Bronchial epithelial cell (primary cell): ENCODE measurements around the gene PKD2L1. TPM values are rescaled to one million over a fixed set of nuclear protein-coding genes. Genes with fewer than 3 reads are reported as not detected.

ENCODE experiments used
- DNase-seq: peaks from one replicate; pipeline ENCODE4 v3.0.0-alpha.2; 2010; ENCODE audit warnings: low read depth
- FAIRE-seq: peaks from 2 replicates; lab custom pipeline; 2011; peaks lifted over from hg19 to GRCh38; lab: Jason Lieb, UNC
- H3K27me3 ChIP-seq: 2 replicates; pipeline ENCODE4 v1.5.1; 2011; ENCODE audit warnings: low read length; ENCODE audit not compliant: control insufficient read depth, insufficient read depth
- H3K36me3 ChIP-seq: 2 replicates; pipeline ENCODE4 v1.5.1; 2011; ENCODE audit warnings: low read length; ENCODE audit not compliant: control insufficient read depth, insufficient read depth
- H3K4me3 ChIP-seq: 2 replicates; pipeline ENCODE4 v1.5.1; 2011; ENCODE audit warnings: mild to moderate bottlenecking, low read depth, low read length, control low read depth
- CTCF ChIP-seq: IDR thresholded peaks from 2 replicates; pipeline ENCODE4 v1.5.1; 2011; ENCODE audit warnings: mild to moderate bottlenecking, moderate library complexity, low read length, control low read depth, inconsistent platforms; ENCODE audit not compliant: insufficient read depth, severe bottlenecking
- total RNA-seq: library from RNA; depleted of rRNA; stranded (reverse); fragments of >200 nt; gene quantifications from 2 replicates; pipeline ENCODE4 v1.2.1, GENCODE V29; 2014

The PKD2L1 gene
- total RNA-seq, 1 donor from 2014 or later, result not detected

- no peak for TF ChIP-seq CTCF
- Histone ChIP-seq H3K4me3 (no peak overlapping the region), H3K36me3 (peaks cover 11% of the 10 kb centered on the region), H3K27me3 (no peaks in the 10 kb centered on the region)
- no peak for FAIRE-seq
- DNase-seq, result no peak
Measured at GRCh38 chr10:100248820-100249219, 81.2 kb downstream of the PKD2L1 start.

- Histone ChIP-seq H3K4me3 (no peak overlapping the region), H3K36me3 (peaks cover 13% of the 10 kb centered on the region), H3K27me3 (no peaks in the 10 kb centered on the region)
- TF ChIP-seq CTCF, result no peak
- no peak for FAIRE-seq
- DNase-seq, result no peak
Measured at GRCh38 chr10:100245484-100246220, 84.4 kb downstream of the PKD2L1 start.

- no peak for DNase-seq
- H3K27me3 ChIP-seq, result no peaks in the 10 kb centered on the region
- no peak for TF ChIP-seq CTCF
- FAIRE-seq, result no peak
- H3K36me3 ChIP-seq, result peaks cover 8% of the 10 kb centered on the region
- no peak overlapping the region for H3K4me3 ChIP-seq
Measured at GRCh38 chr10:100239851-100240250, 90.2 kb downstream of the PKD2L1 start.

- FAIRE-seq, result no peak
- Histone ChIP-seq H3K36me3 (peaks cover 6% of the 10 kb centered on the region), H3K27me3 (no peaks in the 10 kb centered on the region), H3K4me3 (no peak overlapping the region)
- TF ChIP-seq CTCF, result no peak
- no peak for DNase-seq
Measured at GRCh38 chr10:100238429-100238828, 91.6 kb downstream of the PKD2L1 start.

Other genes with a start within 250 kb of the PKD2L1 start
- gene CPN1, start 248.4 kb downstream of the PKD2L1 start, total RNA-seq, result not detected in 2 replicates
- 31.6 and 76.9 TPM in 2 replicates for gene ERLIN1, start 144.2 kb downstream of the PKD2L1 start, total RNA-seq
- gene CHUK, start 100.6 kb downstream of the PKD2L1 start, total RNA-seq, result 28.7 and 31.6 TPM in 2 replicates
- 22.8 and 25.0 TPM in 2 replicates for gene CWF19L1, start 62.6 kb downstream of the PKD2L1 start, total RNA-seq
- gene BLOC1S2, start 43.5 kb downstream of the PKD2L1 start, total RNA-seq, result 107 and 131 TPM in 2 replicates
- 199 and 298 TPM in 2 replicates for gene SCD, start 17.0 kb upstream of the PKD2L1 start, total RNA-seq
- not detected in 2 replicates for gene WNT8B, start 132.8 kb upstream of the PKD2L1 start, total RNA-seq
- gene SEC31B, start 189.6 kb upstream of the PKD2L1 start, total RNA-seq, result 1.6 and 1.7 TPM in 2 replicates
- gene NDUFB8, start 199.6 kb upstream of the PKD2L1 start, total RNA-seq, result 134 and 284 TPM in 2 replicates
- gene HIF1AN, start 205.7 kb upstream of the PKD2L1 start, total RNA-seq, result 9.0 and 10.8 TPM in 2 replicates